Measurements from ENCODE around the gene LTBP3.

Gene LTBP3

DNA sequence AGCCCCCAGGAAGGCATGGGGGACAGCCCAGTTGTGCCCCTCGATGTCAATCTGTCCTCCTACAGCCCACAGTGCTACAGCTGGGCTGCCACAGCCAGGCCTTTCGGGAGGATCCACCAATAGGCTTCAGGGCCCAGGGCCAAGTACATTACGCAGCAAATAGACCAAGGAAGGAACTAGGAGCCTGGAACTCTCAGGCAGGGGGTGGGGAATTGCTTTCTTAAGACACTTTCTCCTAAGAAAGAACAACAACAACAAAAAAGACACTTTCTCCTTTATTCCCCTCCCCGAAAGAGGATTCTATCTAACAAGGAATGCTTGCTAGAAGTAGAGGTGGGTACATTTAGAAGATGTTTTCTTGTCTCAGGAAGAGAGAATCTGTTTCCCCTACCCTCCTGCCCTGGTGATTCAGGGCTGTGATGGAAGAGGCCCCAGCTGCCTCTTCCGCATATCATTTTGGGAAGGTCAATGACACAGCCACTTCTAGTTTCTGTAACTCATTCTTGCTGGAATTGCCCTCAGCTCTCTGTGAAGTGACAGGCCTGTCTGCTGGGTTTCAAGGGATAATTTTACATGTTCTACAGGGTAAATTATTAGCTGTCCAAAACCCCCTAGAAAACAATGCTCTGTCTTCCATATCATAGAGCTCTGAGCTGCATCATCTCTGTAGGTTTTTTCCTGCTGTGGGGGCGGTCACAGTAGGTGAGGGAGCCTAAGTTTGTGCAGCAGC lies 65.4 kb downstream of the LTBP3 start:
- DNase-seq (ENCODE audit: low spot score) = no peak

DNA sequence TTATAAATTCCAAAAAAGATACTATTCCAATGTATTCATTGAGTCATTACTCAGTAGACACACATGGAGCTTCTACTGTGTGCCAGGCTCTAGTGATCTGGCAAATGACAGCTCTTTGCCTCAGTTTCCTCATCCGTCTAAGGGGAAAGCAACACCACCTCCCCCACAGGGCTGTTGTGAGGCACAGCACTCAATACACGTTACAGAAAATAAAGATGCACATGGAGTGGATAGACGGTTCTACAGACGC lies 65.8 kb downstream of the LTBP3 start:
- DNase-seq (ENCODE audit: low spot score) = no peak

DNA sequence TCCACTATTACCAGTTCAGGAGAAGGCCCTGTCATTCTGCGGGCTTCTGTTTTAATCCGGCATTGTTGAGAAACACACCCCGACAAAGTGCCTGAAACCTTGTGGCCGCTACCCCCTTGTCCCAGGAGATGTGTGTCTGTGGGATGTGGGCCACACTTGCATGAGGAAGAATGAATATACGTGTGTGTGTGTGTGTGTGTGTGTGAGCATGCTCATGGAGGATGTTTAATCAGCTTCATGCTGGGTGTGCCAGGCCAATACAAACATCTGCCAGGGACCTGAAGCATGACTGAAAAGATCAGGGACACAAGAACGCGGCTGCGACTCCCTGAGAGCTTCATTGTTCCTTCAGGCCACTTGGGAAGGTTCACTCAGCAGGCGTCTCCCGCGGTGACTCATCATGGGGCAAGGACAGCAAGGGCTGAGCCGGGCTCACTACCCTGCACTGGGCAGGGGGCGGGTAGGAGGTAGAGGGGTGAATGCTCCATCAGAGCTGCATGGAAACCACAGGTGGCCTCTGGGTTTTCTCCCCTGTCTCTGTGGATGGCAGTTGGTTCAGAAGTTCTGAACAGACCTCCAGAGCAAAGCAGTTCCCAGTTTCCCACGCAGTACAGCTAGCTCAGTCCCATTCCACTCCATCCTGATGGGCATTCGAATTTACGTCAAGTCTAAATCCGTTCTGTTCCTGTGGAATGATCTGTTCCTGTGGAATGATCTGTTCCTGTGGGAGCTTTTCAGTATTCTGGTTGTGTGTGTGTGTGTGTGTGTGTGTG lies 66.4 kb downstream of the LTBP3 start:
- no peak for DNase-seq (ENCODE audit: low spot score)

DNA sequence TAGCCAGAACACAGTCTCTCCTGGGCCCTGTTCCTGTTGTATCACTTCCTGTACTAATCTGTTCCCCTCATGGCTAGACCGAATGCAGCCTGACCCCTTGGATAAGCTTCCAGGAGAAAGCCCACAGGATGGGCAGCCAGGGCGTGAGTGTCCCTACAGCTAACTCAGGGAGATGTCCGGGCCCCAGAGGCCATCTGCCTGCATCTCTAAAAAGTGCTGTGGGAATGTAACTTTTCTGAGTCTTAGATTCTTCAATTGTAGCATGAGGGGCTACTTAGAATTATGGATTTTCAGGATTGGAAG lies 67.0 kb downstream of the LTBP3 start:
- no peak for DNase-seq (ENCODE audit: low spot score)

DNA sequence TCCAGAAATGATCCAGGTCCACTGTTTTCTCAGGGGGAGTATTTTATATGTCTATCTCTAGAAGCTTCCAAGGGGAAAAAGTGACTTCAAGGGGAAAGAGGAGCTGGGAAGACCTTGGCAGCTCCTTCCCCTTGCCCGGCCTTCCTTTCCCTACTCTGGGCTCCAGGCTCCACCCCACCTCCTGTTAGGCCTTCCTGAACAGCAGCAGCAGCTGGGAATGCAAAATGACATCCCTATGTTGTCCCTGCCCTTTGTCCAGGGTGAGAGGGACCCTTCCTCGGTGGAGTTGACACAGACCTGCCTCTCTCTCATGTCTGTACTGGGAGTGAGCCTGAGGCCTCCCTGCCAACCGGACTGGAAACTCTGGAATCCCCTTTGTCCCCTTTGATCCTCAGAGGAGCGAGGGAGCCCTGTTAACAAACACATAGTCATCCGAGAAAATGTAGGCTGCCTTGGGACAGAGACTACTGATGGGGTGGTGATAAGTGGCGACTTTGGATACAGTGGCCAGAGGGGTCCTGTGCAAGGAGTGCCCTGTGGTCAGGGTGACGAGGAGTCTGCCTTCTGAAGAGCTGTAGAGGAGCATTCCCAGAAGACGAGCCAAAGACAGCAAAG lies 68.3 kb downstream of the LTBP3 start:
- no peak for DNase-seq (ENCODE audit: low spot score)

DNA sequence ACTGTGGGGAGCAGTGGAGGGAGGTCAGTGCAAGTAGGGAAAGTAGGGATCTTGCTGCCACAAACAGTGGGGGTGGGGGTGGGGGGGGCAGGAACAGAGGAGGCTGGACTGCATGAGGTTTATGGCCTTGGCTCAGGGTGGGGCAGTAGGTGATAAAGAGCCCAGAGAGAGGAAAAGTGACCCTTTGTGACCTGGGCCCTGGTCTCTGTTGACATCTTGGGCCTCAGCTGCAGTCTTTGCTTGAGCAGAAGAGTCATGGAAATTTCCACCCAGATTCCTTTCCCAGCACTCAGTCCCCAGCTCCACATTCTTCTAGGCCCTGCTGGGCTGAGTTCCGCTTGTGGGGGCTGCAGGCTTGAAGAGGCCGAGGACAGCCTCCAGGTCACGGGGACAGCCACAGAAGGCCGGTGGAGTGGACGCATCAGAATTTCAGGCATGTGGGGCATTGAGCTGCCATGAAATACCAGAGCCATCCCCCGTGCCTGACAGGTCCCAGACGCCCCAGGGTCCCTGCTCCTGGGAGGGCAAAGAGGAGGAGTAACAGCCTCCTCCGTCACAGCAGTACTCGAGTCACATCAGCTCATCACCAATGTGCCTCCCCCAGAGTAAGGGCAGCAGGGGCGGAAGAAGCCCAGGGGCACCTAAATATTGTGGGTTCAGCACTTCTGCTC lies 69.0 kb downstream of the LTBP3 start:
- DNase-seq (ENCODE audit: low spot score) = no peak
